ENCODE data around the gene VSIG2.

The VSIG2 gene

GRCh38 chr11:124763156-124763947 is 11.3 kb upstream of the VSIG2 start:
- DNase-seq (ENCODE audit: low read depth in 2 of 2), result peak; percentile 65 to 77

DNA sequence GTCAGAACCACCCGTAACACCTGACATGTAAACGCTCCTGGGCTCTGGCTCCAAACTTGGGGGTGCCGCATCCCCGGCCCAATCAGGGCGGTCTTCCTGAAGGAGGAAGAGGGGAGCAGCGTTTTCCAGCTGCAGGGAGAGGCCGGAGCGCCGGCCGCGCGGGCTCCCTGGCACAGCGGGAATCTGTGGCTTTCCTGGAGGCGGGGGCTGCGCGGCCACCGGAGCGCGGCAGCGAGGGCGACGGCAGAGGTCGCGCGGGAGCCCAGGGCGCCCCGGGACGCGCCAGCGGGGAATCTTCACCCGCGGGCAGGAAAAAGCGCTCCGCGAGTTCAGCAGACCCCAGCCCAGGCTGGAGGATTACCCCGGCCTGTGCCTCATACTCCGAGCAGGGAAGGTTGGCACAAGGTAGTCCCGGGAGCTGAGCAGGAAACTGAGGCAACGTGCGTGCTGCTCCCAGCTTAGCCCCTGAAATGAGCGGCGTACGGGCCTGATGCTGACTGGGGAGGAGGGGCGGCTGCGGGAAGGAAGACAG is 10.6 kb upstream of the VSIG2 start:
- DNase-seq (ENCODE audit: low read depth in 2 of 2), result no peak

- peak in 1 of 2 donors; percentile 44 for DNase-seq (ENCODE audit: low read depth in 2 of 2)
Measured at GRCh38 chr11:124762105-124762623, 10.1 kb upstream of the VSIG2 start, which contains the start of gene ESAM. Gene ESAM (minus strand): TSS chr11:124762290. CDS start chr11:124762154, 136 bp downstream.

- no peak for DNase-seq (ENCODE audit: low read depth in 2 of 2)
Measured at GRCh38 chr11:124761301-124762104, 9.4 kb upstream of the VSIG2 start.

DNA sequence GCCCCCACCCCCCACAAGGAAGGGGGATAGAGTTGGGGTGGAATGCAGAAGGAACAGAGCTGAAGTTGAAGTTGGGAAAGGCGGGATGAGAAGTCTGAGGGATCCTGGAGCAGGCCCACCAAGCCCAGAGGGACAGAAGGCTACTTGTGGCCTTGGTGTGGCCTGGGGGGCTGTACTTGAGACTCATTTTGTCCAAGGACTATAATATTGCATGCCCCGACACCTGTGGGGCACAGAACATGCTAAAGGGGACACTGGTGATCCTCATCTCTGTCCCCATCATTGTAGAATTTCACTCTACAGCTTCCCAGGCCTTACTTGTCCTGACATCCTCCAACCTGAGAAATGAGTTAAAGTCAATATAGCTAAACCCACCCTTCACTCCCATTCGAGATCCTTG is 8.8 kb upstream of the VSIG2 start:
- DNase-seq (ENCODE audit: low read depth in 2 of 2), result no peak

DNA sequence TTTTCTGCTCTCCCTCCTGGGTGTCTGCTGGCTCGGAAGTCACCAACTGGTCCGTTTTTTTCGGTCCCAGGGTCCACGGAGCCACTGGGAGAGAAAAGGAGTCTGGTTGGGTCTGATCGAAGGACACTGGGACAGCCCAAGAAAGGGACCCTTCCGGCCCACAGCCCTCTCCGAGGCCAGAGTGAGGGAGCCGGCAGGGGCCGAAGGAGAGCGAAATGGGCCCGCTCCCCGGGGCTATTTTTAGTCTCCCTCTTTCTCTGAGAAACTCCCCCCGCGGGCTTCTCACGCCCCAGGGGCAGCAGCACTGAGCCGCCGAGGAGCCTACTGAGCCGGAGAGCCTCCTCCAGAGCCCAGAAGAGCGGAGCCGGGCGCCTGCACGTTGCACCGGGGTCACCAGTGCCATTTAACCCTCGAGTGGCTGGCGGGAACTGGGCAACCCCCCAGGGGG is 8.2 kb upstream of the VSIG2 start:
- no peak for DNase-seq (ENCODE audit: low read depth in 2 of 2)

DNA sequence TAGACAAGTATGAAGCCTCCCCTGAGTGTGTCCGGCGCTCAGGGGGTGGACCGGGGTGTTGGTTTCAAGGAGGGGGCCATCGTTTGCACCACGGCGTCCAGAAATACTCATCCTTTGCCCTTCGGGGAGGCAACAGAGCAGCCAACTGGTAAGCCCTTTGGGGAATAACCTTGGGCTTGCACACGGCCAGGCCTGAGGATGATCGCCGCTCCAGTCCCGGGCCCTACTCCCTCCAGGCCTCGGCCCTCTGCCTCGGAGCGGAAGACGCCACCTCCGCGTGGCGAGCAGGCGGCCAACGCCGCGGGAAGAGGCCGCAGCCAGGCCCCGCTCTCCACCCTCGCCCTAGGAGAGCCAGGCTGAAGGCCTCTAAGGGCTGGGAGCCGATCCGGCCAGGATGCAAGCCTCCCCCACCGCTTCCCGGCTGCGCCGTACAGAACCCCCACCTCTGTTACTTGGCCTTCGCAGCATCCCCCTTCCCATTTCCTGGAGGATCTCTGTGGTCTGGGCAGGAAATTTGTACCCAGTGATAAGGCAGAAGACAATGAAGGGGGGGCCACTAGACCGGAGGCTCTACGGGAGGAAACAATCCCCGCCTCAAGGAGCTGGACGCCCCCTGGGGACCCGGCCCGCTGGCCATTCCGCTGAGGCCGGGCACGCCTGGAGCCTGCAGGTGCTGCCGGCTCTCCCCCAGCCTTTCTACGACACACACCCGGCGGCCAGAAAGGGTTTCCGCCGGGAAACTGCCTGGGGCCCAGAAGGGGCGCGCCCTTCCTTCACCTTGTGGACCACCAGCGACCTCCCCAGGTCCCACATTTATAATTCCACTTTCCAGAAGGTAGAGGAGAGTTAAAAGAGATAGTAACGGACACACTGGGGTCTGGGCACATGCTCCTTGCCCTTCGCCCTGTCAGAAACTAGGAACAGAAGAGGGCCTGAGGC is 7.5 kb upstream of the VSIG2 start:
- DNase-seq (ENCODE audit: low read depth in 2 of 2), result no peak

- no peak for DNase-seq (ENCODE audit: low read depth in 2 of 2)
Measured at GRCh38 chr11:124758355-124759265, 6.6 kb upstream of the VSIG2 start.

DNA sequence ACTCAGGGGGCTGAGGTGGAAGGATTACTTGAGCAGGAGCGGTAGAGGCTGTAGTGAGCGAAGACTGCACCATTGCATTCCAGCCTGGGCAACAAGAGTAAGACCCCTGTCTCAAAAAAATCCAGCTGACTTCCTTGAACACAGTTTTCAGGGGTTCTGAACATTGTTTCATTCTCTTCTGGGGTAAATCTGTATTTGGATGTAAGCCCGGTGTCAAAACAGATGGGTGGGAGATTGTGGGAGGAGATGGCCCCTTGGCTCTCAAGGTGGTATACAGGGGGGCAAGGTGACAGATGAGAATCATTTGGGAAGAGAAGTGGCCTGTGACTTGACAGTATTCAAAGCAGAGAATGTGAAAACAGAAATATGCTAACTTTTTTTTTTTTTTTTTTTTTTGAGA is 5.3 kb upstream of the VSIG2 start:
- no peak for DNase-seq (ENCODE audit: low read depth in 2 of 2)

DNA sequence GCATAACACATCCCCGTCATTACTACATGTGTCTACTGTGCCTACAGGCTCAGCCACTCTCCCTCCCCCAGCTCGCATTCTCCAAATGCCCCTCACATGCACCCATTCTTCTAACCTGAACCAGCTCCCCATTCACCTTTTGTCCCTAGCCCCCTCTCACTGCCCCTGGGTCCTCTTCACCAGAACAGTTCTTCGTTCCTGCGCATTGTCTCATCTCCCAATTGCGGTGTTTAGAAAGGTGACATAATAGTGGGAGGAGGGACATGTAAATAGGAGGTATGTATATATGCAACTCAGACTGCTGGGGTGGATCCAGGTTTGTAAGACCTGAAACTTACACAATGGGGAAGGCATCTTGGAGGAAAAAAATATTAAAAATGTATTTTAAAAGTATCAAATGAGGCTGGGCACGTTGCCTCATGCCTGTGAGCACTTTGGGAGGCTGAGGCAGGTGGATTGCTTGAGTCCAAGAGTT is 4.7 kb upstream of the VSIG2 start:
- no peak for DNase-seq (ENCODE audit: low read depth in 2 of 2)

GRCh38 chr11:124756033-124756752 is 4.1 kb upstream of the VSIG2 start:
- no peak for DNase-seq (ENCODE audit: low read depth in 2 of 2)

DNA sequence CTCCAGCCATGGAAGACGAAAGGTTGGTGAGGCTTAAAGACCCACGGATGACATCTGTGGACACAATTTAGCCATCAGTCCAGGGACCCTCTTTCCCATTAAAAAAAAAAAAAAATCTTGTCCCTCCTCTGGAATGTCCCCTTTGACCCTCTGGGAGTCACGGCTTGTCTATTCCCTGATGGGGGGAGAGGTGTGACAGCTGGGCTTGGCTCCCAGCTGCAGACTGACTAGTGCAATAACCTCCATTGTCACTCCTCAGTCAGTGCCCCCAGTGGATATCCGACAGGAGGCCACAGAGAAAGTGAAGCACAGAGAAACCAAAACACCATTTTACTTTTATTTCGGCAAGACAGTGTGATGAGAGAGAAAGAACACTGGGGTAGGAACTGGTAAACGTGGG is 2.7 kb upstream of the VSIG2 start:
- DNase-seq (ENCODE audit: low read depth in 2 of 2), result no peak

- no peak for DNase-seq (ENCODE audit: low read depth in 2 of 2)
Measured at GRCh38 chr11:124754309-124754708, 2.3 kb upstream of the VSIG2 start.

DNA sequence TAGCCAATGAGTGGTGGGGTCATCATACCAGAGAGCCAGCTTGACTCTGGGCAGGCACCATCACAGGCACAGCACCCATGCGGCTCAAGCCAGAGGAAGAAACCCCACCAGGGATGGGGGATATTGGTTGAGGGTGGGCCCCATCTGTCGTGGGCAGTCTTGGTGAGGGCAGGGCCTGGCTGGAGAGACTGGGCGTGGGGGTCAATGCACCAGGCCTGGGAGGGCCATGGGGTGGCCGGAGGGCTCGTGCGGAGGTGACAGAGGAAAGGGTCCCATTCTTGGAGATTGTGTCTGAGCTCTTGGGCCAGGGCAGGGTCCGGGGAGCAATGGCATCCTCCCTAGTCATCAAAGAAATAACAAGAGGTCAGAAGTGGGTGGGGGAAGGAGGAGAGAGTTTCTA is 1.6 kb upstream of the VSIG2 start:
- no peak for DNase-seq (ENCODE audit: low read depth in 2 of 2)

DNA sequence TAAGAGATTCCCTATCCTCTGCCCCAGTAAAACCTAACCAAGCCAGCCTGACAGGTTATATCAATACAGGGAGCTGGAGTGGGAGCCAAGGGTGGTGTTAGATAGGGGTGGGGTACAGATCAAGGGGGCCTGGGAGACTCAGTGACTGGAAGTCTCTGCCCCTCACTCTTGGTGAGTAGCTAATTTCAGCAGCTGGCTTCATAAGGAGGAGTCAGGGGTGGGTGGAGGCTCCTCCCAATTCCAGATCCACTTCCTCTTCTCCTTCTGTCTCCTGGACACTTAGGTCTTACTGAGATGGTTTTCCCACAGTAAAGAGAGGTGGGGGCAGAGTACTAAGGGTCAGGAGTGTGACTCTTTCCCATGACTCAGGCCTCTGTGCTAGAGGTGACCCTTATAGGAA is 1.1 kb upstream of the VSIG2 start:
- DNase-seq (ENCODE audit: low read depth in 2 of 2), result no peak

DNA sequence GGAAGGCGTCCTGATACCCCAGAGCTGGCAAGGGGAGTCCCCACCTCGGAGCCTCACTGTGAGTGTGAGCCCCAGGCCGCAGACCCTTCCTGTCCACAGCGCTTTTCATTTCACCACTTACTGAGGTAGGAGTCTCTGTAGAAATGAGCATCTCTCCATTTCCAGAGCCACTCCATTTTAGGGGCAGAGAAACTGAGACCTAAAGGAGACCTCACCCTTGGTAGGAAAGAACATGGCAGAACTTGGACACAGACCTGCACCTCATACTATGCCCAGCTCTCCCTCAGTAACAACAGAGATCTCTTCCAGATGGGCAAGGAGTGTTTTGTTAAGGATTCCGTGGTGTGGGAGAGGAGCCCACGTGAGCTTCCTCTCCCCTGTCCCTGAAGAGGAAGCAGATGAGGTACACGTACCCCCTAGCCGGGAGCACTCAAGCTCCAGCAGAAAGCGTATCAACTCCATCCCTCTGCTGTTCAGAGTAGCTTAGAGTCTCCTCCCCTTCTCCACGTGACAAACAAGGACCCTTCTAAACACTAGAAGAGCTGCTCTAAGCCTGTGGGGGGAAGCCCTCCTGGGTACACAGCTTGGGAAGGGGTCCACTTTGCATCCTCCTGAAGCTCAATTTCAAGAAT is 532 bp upstream of the VSIG2 start:
- DNase-seq (ENCODE audit: low read depth in 2 of 2), result no peak

GRCh38 chr11:124751391-124751740 is 689 bp downstream of the VSIG2 start:
- no peak for DNase-seq (ENCODE audit: low read depth in 2 of 2)

DNA sequence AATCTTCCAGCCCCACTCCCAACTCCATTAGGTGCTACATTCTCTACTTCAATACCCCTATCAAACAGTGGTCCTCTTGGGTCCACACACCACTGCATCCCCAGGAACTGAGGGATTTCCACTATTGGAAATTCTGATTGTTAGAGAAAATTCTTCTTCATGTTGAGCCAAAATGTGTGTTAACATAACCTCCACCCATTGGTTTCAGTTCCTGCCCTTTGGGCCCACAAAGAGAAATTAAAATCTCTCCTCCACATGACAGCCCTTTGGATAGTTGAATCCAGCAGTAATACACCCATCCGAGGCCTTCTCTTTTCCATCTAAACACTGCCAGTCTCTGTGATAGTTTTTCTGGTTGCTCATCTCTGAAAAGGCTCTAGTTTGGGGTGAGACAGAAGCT is 2.1 kb downstream of the VSIG2 start:
- no peak for DNase-seq (ENCODE audit: low read depth in 2 of 2)

Measured in stimulated activated CD4-positive, alpha-beta T cell treated with anti-CD3 and anti-CD28 coated beads, Interleukin-1b, Interleukin-23, amount 100 ng/mL, for 1 hour (primary cell).